Measurements from ENCODE around the gene IRX1.

- no peak for TF ChIP-seq RFX5 (IDR thresholded peaks at IDR 0.05)
- no peak for TF ChIP-seq CHD2 (IDR thresholded peaks at IDR 0.05; ENCODE audit: low read length, partially characterized antibody)
- no peak for TF ChIP-seq POLR2A (IDR thresholded peaks at IDR 0.05; ENCODE audit: low read length)
- TF ChIP-seq, protein P1, sequence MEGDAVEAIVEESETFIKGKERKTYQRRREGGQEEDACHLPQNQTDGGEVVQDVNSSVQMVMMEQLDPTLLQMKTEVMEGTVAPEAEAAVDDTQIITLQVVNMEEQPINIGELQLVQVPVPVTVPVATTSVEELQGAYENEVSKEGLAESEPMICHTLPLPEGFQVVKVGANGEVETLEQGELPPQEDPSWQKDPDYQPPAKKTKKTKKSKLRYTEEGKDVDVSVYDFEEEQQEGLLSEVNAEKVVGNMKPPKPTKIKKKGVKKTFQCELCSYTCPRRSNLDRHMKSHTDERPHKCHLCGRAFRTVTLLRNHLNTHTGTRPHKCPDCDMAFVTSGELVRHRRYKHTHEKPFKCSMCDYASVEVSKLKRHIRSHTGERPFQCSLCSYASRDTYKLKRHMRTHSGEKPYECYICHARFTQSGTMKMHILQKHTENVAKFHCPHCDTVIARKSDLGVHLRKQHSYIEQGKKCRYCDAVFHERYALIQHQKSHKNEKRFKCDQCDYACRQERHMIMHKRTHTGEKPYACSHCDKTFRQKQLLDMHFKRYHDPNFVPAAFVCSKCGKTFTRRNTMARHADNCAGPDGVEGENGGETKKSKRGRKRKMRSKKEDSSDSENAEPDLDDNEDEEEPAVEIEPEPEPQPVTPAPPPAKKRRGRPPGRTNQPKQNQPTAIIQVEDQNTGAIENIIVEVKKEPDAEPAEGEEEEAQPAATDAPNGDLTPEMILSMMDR (IDR thresholded peaks at IDR 0.05) = no peak
- no peak for TF ChIP-seq KDM5A (IDR thresholded peaks at IDR 0.05)
- TF ChIP-seq NPAS2 (CRISPR knock-in tag; IDR thresholded peaks at IDR 0.05; ENCODE audit: borderline replicate concordance) = no peak
Observed at GRCh38 chr5:3592298-3592697, 3.3 kb upstream of the IRX1 start.
